BE2C (cell line): ENCODE data around the gene NEU4.

Source experiments
- DNase-seq: peaks from one replicate; pipeline ENCODE4 v3.0.0-alpha.2; 2020
- H3K27me3 ChIP-seq: fragments of 250-450 bp; sonication (Bioruptor Pico); 2 replicates; pipeline ENCODE4 v1.5.1; 2020; ENCODE audit warnings: mild to moderate bottlenecking
- H3K36me3 ChIP-seq: fragments of 250-450 bp; sonication (Bioruptor Pico); 2 replicates; pipeline ENCODE4 v1.5.1; 2020; ENCODE audit warnings: mild to moderate bottlenecking
- H3K4me1 ChIP-seq: fragments of 250-450 bp; sonication (Bioruptor Pico); 2 replicates; pipeline ENCODE4 v1.5.1; 2020
- H3K4me3 ChIP-seq: 2 replicates; pipeline ENCODE4 v1.5.1; 2011; ENCODE audit warnings: low read depth, low read length
- H3K9me3 ChIP-seq: fragments of 250-450 bp; sonication (Bioruptor Pico); 2 replicates; pipeline ENCODE4 v1.5.1; 2020
- CTCF ChIP-seq: IDR thresholded peaks from 2 replicates; pipeline ENCODE4 v1.5.1; 2012; ENCODE audit warnings: mild to moderate bottlenecking, low read depth, low read length

The NEU4 gene

GRCh38 chr2:241770185-241770935, 38.6 kb upstream of the NEU4 start:
- TF ChIP-seq CTCF = no peak
- no peak for DNase-seq

GRCh38 chr2:241770936-241771285, 38.1 kb upstream of the NEU4 start:
- TF ChIP-seq CTCF = no peak
- Histone ChIP-seq H3K27me3 (no peaks in the 10 kb centered on the region), H3K9me3 (no peaks in the 10 kb centered on the region), H3K36me3 (no peaks in the 10 kb centered on the region; the same call in 1 of the 2 replicates), H3K4me3 (no peak overlapping the region), H3K4me1 (peaks cover 12% of the 10 kb centered on the region; the same call in 1 of the 2 replicates)
- DNase-seq = no peak

More at GRCh38 chr2:241770185-241770935, 38.6 kb upstream of the NEU4 start:
- no peak overlapping the region for H3K4me3 ChIP-seq
- no peaks in the 10 kb centered on the region for H3K27me3 ChIP-seq
- peaks cover 12% of the 10 kb centered on the region; the same call in 1 of the 2 replicates for H3K4me1 ChIP-seq
- H3K9me3 ChIP-seq = no peaks in the 10 kb centered on the region
- H3K36me3 ChIP-seq = no peaks in the 10 kb centered on the region; the same call in 1 of the 2 replicates

- H3K4me3 ChIP-seq = no peak overlapping the region
- peaks cover 12% of the 10 kb centered on the region; the same call in 1 of the 2 replicates for H3K4me1 ChIP-seq
- DNase-seq = peak; percentile 13
- no peaks in the 10 kb centered on the region for H3K9me3 ChIP-seq
- H3K36me3 ChIP-seq = no peaks in the 10 kb centered on the region; the same call in 1 of the 2 replicates
- no peaks in the 10 kb centered on the region for H3K27me3 ChIP-seq
- TF ChIP-seq CTCF = no peak
Measured at GRCh38 chr2:241771286-241772062, 37.5 kb upstream of the NEU4 start.

GRCh38 chr2:241772063-241772499, 36.9 kb upstream of the NEU4 start:
- no peaks in the 10 kb centered on the region for H3K9me3 ChIP-seq
- H3K27me3 ChIP-seq = no peaks in the 10 kb centered on the region
- peaks cover 12% of the 10 kb centered on the region; the same call in 1 of the 2 replicates for H3K4me1 ChIP-seq
- DNase-seq = no peak
- H3K36me3 ChIP-seq = no peaks in the 10 kb centered on the region; the same call in 1 of the 2 replicates
- no peak overlapping the region for H3K4me3 ChIP-seq
- no peak for TF ChIP-seq CTCF

GRCh38 chr2:241773511-241774418, 35.2 kb upstream of the NEU4 start:
- Histone ChIP-seq H3K9me3 (no peaks in the 10 kb centered on the region), H3K36me3 (no peaks in the 10 kb centered on the region; the same call in 1 of the 2 replicates), H3K4me3 (no peak overlapping the region), H3K27me3 (no peaks in the 10 kb centered on the region), H3K4me1 (peaks cover 1% of the 10 kb centered on the region; the same call in 1 of the 2 replicates)
- DNase-seq = no peak
- TF ChIP-seq CTCF = no peak
